GM21381 (cell line): ENCODE results near the gene DKC1.
"Not testable (repeated sequence)": the region's sequence is repeated elsewhere in the genome, so short reads cannot be mapped to it uniquely, and the experiment has no call there.

Experiments
- ATAC-seq: cut with Tn5 transposase; IDR thresholded peaks from one replicate; pipeline ENCODE4 v1.9.1; 2021; ENCODE audit warnings: mild to moderate bottlenecking, moderate library complexity; ENCODE audit not compliant: unreplicated experiment

The DKC1 gene

GRCh38 chrX:154817048-154817618 is 54.5 kb downstream of the DKC1 start:
- not testable (repeated sequence) for ATAC-seq

DNA sequence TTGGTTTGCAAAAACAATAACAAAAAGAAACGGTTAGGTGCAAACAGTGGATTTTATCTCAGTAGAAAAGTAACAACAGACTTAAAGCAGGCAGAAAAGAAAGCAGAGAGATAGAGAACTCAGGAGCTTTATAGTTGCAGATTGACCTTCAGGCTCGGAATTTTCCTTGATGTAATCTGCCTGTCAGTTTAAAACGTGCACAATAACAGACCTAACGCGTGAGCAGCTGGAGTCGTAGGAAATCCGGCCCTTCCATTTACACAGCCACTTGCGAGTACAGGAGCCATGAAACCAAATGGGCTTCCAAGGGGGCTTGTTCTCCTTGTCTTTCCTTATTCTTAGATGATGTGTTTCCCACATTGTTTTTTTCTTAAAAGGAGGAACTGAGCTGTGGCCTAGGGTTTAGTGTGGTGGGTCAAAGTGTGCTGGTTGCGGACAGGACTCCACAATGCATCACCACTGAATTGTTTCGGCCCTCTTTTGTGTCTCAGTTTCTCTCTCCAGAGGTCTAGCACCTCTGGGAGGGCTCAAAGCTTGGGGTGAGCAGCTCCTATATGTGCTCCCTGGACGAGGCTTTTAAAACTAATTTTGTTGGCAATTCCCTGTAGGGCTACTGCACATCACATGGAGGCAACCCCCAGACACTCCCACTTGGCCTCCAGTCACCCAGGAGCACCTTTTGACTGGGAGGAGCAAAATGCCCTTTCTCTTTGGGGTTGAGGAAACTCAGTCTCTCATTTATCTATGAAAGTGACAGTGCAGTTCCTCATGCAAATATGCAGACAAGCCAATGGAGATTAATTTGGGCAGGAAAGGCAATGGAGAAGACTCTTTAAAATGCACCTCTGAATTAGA is 56.5 kb downstream of the DKC1 start:
- no peak for ATAC-seq

GRCh38 chrX:154819771-154820341 is 57.2 kb downstream of the DKC1 start:
- peak; percentile 51 for ATAC-seq

GRCh38 chrX:154821523-154821922 is 58.9 kb downstream of the DKC1 start:
- no peak for ATAC-seq

DNA sequence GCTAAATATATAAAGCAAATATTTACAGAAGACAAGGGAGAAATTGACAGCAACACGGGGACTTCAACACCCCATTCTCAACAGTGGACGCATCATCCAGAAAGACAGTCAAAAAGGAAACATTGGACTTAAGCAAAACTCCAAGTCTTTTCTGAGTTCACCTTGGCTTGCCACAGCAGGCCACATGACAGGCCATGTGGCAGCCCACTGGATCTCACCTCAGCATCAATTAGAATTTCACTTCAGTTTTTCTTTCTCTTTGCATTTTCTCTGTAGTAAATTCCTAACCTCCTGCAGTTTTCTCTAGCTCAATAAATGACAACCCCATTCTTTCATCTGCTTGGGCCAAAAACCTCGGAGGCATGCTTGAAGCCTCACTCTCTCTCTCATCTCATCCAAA is 59.4 kb downstream of the DKC1 start:
- ATAC-seq, result no peak

GRCh38 chrX:154824638-154825037 is 62.0 kb downstream of the DKC1 start:
- ATAC-seq, result no peak

GRCh38 chrX:154825586-154825985 is 62.9 kb downstream of the DKC1 start:
- not testable (repeated sequence) for ATAC-seq
